Stimulated activated CD4-positive, alpha-beta T cell treated with anti-CD3 and anti-CD28 coated beads, TNF-alpha, amount 100 ng/mL, for 1 hour (primary cell): ENCODE measurements around the gene COX7B.
"Not testable (repeated sequence)": the region's sequence is repeated elsewhere in the genome, so short reads cannot be mapped to it uniquely, and the experiment has no call there.

Experiments
- DNase-seq, 3 donors: peaks; one replicate each; pipeline ENCODE4 v3.0.0-alpha.2; 2020; ENCODE audit warnings: low read depth in 3 of 3, low spot score in 1 of 3

Gene COX7B

DNA sequence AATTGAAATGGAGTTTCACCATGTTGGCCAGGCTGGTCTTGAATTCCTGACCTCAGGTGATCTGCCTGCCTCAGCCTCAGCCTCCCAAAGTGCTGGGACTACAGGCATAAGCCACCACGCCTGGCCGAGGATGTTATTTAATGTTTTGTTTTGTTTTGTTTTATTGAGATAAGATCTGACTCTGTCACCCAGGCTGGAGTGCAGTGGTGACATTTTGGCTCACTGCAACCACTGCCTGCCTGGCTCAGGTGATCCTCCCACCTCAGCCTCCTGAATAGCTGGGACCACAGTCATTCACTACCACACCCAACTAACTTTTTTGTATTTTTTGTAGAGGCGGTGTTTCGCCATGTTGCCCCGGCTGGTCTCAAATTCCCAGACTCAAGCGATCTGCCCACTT, 45.8 kb downstream of the COX7B start:
- not testable (repeated sequence) for DNase-seq

DNA sequence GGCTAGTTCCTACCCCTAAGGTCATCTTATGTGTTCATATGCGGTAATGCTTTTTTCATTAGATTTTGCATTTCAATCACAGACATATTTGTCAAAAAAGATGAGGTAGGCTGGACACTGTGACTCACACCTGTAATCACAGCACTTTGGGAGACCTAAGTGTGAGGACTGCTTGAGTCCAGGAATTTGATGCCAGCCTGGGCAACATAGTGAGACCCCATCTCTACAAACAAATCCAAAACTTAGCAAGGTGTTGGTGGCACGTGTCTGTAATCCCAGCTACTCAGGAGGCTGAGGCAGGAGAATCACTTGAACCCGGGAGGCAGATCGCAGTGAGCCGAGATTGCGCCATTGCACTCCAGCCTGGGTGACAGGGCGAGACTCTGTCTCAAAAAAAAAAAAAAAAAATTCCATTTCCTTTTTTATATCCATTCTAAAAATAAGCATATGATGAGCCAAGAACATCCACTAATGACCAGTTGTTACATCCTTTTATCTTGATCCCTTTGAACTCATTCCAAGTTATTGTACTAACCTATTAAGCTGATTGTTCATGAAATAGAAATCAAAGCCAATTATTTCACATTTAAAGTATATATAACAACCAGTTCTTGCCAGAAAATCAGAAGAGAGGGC, 46.8 kb downstream of the COX7B start:
- no peak for DNase-seq

DNA sequence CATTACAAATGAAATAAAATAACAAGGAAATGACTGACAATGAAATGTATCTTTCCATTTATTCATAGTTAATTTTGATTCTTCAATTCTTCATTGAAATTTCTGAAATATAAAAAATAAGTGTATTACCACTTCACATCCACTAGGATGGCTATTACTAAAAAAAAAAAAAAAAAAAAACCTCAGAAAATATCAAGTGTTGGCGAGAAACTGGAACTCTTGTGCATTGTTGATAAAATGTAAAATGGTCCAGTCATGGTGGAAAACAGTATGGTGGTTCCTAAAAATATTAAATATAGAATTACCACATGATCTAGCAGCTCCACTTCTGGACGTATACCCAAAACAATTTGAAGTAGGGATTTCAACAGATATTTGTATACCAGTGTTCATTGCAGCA, 47.3 kb downstream of the COX7B start:
- no peak for DNase-seq

DNA sequence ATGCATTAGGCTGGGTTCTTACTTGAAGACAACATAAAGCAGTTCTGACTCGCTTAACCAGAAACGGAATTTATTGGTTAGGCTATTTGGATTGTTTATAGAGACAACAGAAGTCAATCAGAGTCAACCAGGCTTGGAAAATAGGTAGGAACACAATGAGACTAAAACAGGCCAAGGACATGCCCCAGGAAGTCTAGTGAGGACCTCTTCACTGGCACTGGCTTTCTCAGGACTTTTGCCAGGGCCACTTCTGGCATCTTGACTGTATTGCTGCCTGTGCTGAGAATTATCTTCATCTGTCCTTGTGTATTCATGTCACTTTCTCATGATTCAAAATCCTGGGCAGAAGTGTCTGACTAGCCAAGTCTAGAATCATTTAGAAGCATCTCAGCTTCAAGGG, 50.6 kb downstream of the COX7B start:
- DNase-seq: no peak

DNA sequence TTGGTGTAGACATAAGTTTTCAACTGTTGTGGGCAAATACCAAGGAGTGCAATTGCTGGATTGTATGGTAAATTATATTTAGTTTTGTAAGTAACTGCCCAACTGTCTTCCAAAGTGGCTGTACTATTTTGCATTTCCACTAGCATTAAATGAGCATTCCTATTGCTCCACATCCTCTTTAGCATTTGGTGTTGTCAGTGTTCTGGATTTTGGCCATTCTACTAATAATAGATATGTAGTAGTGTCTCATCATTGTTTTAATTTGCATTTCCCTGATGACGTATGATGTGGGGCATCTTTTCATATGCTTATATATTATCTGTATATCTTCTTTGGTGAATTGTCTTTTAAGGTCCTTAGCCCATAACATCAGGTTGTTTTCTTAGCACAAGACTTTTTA, 52.9 kb downstream of the COX7B start:
- no peak for DNase-seq

DNA sequence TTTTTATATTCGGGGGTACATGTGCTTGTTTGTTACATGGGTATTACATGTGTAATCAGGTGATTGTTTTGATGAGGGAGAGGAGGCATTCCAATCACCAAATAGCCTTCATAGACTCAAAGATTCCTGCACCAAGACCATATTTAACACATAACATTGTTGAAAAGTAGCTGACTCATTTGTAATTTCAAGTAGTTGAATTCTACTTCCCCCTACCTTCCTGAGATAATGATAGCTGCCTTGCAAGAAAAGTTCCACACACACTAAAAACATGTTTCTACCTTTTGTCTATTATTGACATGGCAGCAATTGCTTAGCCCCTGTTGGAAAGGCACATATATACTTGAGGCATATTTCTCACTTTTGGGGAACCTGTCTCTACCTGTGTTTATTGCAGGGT, 54.0 kb downstream of the COX7B start:
- no peak for DNase-seq

DNA sequence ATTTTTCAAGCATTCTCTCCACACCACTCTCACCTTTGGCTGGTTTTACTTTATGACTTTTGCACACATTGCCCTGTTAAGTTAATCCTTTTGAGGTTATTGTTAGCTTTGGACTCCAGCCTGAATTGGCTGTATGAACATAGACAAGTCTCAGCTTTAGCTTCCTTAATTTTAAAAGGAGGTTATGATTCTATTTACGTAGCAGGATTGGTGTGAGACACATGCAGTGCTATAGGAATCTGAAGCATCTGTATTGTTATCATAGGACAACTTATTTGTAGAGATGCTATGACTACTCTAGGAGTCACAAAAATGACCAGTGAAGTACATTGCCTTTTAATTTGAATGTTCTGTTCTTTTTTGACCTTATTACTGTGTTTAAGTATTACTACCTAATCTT, 54.4 kb downstream of the COX7B start:
- no peak for DNase-seq
